Hepatocyte (in vitro differentiated cells): ENCODE data around the gene MYO1D.

ENCODE experiments used
- EZH2 ChIP-seq: fragments of 200-600 bp; sonication (generic); IDR thresholded peaks from 2 replicates; pipeline ENCODE4 v1.6.1; 2016; ENCODE audit warnings: antibody characterized with exemption, mild to moderate bottlenecking, borderline replicate concordance
- TF ChIP-seq, protein P1 (sequence below): fragments of 200-600 bp; sonication (generic); IDR thresholded peaks from 2 replicates; pipeline ENCODE4 v1.5.1; 2016; ENCODE audit warnings: antibody characterized with exemption, mild to moderate bottlenecking; ENCODE audit not compliant: poor library complexity

DNA sequence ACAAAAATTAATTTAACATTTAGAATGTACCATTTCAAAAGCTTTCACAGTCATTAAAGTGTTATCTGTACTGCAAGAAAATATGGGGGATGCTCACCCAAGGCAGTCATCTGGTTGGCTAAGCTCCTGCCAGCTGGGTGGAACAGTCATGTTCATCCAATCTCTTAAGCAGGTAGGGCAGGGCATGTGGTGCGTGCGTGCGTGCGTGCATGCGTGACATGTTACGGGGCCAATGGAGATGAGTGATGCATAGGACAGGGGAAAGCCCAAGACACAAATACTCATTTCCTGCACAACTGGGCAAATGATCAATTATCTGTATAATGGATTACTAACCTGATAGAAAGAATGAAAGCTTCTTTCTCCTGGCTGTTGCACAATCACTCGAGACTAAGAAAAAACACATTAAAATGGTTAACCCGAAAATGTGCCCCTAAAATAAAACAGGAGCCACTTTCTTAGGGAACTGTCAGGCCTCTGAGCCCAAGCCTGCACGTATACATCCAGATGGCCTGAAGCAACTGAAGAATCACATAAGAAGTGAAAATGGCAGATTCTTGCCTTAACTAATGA is 104.4 kb downstream of the MYO1D start:
- TF ChIP-seq, protein P1, sequence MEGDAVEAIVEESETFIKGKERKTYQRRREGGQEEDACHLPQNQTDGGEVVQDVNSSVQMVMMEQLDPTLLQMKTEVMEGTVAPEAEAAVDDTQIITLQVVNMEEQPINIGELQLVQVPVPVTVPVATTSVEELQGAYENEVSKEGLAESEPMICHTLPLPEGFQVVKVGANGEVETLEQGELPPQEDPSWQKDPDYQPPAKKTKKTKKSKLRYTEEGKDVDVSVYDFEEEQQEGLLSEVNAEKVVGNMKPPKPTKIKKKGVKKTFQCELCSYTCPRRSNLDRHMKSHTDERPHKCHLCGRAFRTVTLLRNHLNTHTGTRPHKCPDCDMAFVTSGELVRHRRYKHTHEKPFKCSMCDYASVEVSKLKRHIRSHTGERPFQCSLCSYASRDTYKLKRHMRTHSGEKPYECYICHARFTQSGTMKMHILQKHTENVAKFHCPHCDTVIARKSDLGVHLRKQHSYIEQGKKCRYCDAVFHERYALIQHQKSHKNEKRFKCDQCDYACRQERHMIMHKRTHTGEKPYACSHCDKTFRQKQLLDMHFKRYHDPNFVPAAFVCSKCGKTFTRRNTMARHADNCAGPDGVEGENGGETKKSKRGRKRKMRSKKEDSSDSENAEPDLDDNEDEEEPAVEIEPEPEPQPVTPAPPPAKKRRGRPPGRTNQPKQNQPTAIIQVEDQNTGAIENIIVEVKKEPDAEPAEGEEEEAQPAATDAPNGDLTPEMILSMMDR = no peak
- TF ChIP-seq EZH2 = no peak
